GM18505 (cell line): Measurements from ENCODE around the gene PEX19.
A peak's percentile ranks its signal among the peaks of the same experiment; 100 is the strongest.

Experiments used
- ATAC-seq: cut with Tn5 transposase; IDR thresholded peaks from one replicate; pipeline ENCODE4 v1.9.1; 2021; ENCODE audit not compliant: unreplicated experiment
- POLR2A ChIP-seq: IDR thresholded peaks from 4 replicates; pipeline ENCODE4 v1.6.1; 2011; ENCODE audit warnings: borderline replicate concordance; ENCODE audit not compliant: insufficient read depth, insufficient read length; ENCODE audit errors: extremely low read depth

PEX19 gene

GRCh38 chr1:160284782-160285344 is at the start of gene PEX19:
PEX19 (minus strand) TSS chr1:160285133; CDS start chr1:160285124, 9 bp downstream.
- peak; percentile 97 for ATAC-seq
- peak; percentile 89 for TF ChIP-seq POLR2A

GRCh38 chr1:160332516-160332915 is 47.6 kb upstream of the PEX19 start:
- TF ChIP-seq POLR2A = no peak
- ATAC-seq = no peak

GRCh38 chr1:160330119-160330518 is 45.2 kb upstream of the PEX19 start:
- no peak for TF ChIP-seq POLR2A
- no peak for ATAC-seq

GRCh38 chr1:160328184-160328583 is 43.3 kb upstream of the PEX19 start:
- no peak for TF ChIP-seq POLR2A
- ATAC-seq = no peak

GRCh38 chr1:160326418-160326817 is 41.5 kb upstream of the PEX19 start:
- no peak for TF ChIP-seq POLR2A
- no peak for ATAC-seq

GRCh38 chr1:160325252-160325651 is 40.3 kb upstream of the PEX19 start:
- no peak for TF ChIP-seq POLR2A
- ATAC-seq = no peak

- ATAC-seq = no peak
Observed at GRCh38 chr1:160322831-160323230, 37.9 kb upstream of the PEX19 start.

GRCh38 chr1:160315359-160315758 is 30.4 kb upstream of the PEX19 start:
- TF ChIP-seq POLR2A = no peak
- no peak for ATAC-seq

More at GRCh38 chr1:160322831-160323230, 37.9 kb upstream of the PEX19 start:
- no peak for TF ChIP-seq POLR2A

GRCh38 chr1:160309571-160309970 is 24.6 kb upstream of the PEX19 start:
- no peak for ATAC-seq
- TF ChIP-seq POLR2A = no peak

GRCh38 chr1:160309185-160309557 is 24.2 kb upstream of the PEX19 start:
- TF ChIP-seq POLR2A = no peak
- no peak for ATAC-seq

GRCh38 chr1:160308451-160309184 is 23.7 kb upstream of the PEX19 start:
- no peak for TF ChIP-seq POLR2A
- no peak for ATAC-seq

GRCh38 chr1:160307118-160307791 is 22.3 kb upstream of the PEX19 start:
- TF ChIP-seq POLR2A = no peak
- ATAC-seq = no peak

GRCh38 chr1:160300173-160300572 is 15.2 kb upstream of the PEX19 start:
- ATAC-seq = no peak
- no peak for TF ChIP-seq POLR2A

- ATAC-seq = no peak
- no peak for TF ChIP-seq POLR2A
Observed at GRCh38 chr1:160296036-160296435, 11.1 kb upstream of the PEX19 start.
